Prostate gland (tissue), 2 donors: ENCODE measurements around the gene PAGE2B.

Source experiments
- CTCF ChIP-seq, 4 experiments: fragments of 200-600 bp in 2 of 4; fragments of 450-650 bp in 2 of 4; sonication (generic) in 2 of 4; IDR thresholded peaks; 1 replicate in 3 of 4; 2 replicates in 1 of 4; pipeline ENCODE4 v1.5.1; 2016 to 2019; ENCODE audit warnings: antibody characterized with exemption in 4 of 4, mild to moderate bottlenecking in 2 of 4, moderate library complexity in 2 of 4
- POLR2A ChIP-seq: fragments of 450-650 bp; IDR thresholded peaks from one replicate; pipeline ENCODE4 v1.6.1; 2016; ENCODE audit warnings: antibody characterized with exemption, mild to moderate bottlenecking
- POLR2AphosphoS5 ChIP-seq: sonication (generic); formaldehyde crosslinking; IDR thresholded peaks from one replicate; pipeline ENCODE4 v1.6.1; 2017; ENCODE audit warnings: antibody characterized with exemption

GRCh38 chrX:55127692-55128091 is 52.9 kb downstream of the PAGE2B start:
- TF ChIP-seq CTCF (IDR thresholded peaks at IDR 0.05) (no peak), POLR2AphosphoS5 (no peak), POLR2A (no peak)
